HG02981 (cell line): ENCODE data around the gene BCL2.

Experiments
- ATAC-seq: cut with Tn5 transposase; IDR thresholded peaks from one replicate; pipeline ENCODE4 v1.9.1; 2021; ENCODE audit warnings: mild to moderate bottlenecking, moderate library complexity; ENCODE audit not compliant: unreplicated experiment

The BCL2 gene

GRCh38 chr18:63130176-63130575 lies 189.4 kb downstream of the BCL2 start:
- ATAC-seq, result no peak

GRCh38 chr18:63128237-63128974 lies 191.2 kb downstream of the BCL2 start:
- no peak for ATAC-seq

- no peak for ATAC-seq
These were observed 193.2 kb downstream of the BCL2 start for GRCh38 chr18:63126134-63127069.

- no peak for ATAC-seq
These were observed 198.9 kb downstream of the BCL2 start for GRCh38 chr18:63120620-63121019.

- ATAC-seq, result no peak
These were observed 199.9 kb downstream of the BCL2 start for GRCh38 chr18:63119647-63120046.

- no peak for ATAC-seq
These were observed 205.5 kb downstream of the BCL2 start for GRCh38 chr18:63113899-63114565.

GRCh38 chr18:63112706-63113105 lies 206.9 kb downstream of the BCL2 start:
- no peak for ATAC-seq

- ATAC-seq, result peak; percentile 52
These were observed 207.7 kb downstream of the BCL2 start for GRCh38 chr18:63111671-63112402.

GRCh38 chr18:63109802-63110201 lies 209.8 kb downstream of the BCL2 start:
- ATAC-seq, result no peak

- no peak for ATAC-seq
These were observed 210.5 kb downstream of the BCL2 start for GRCh38 chr18:63109022-63109421.

GRCh38 chr18:63107931-63108330 lies 211.6 kb downstream of the BCL2 start:
- no peak for ATAC-seq

GRCh38 chr18:63107171-63107845 lies 212.3 kb downstream of the BCL2 start:
- ATAC-seq, result peak; percentile 21

- peak; percentile 29 for ATAC-seq
These were observed 212.8 kb downstream of the BCL2 start for GRCh38 chr18:63106727-63107126.

GRCh38 chr18:63105636-63106316 lies 213.8 kb downstream of the BCL2 start:
- peak; percentile 70 for ATAC-seq

- no peak for ATAC-seq
These were observed 214.7 kb downstream of the BCL2 start for GRCh38 chr18:63104868-63105267.

GRCh38 chr18:63102941-63103744 lies 216.4 kb downstream of the BCL2 start:
- no peak for ATAC-seq

- no peak for ATAC-seq
These were observed 218.9 kb downstream of the BCL2 start for GRCh38 chr18:63100630-63101055.

GRCh38 chr18:63099848-63100629 lies 219.5 kb downstream of the BCL2 start:
- ATAC-seq, result peak; percentile 75
